HG03571 (cell line): ENCODE measurements around the gene SIRT4.
A peak's percentile ranks its signal among the peaks of the same experiment; 100 is the strongest.
"Not testable (repeated sequence)": the region's sequence is repeated elsewhere in the genome, so short reads cannot be mapped to it uniquely, and the experiment has no call there.

Experiments used
- ATAC-seq: cut with Tn5 transposase; IDR thresholded peaks from one replicate; pipeline ENCODE4 v1.9.1; 2021; ENCODE audit not compliant: unreplicated experiment

SIRT4 gene, protein sequence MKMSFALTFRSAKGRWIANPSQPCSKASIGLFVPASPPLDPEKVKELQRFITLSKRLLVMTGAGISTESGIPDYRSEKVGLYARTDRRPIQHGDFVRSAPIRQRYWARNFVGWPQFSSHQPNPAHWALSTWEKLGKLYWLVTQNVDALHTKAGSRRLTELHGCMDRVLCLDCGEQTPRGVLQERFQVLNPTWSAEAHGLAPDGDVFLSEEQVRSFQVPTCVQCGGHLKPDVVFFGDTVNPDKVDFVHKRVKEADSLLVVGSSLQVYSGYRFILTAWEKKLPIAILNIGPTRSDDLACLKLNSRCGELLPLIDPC

DNA sequence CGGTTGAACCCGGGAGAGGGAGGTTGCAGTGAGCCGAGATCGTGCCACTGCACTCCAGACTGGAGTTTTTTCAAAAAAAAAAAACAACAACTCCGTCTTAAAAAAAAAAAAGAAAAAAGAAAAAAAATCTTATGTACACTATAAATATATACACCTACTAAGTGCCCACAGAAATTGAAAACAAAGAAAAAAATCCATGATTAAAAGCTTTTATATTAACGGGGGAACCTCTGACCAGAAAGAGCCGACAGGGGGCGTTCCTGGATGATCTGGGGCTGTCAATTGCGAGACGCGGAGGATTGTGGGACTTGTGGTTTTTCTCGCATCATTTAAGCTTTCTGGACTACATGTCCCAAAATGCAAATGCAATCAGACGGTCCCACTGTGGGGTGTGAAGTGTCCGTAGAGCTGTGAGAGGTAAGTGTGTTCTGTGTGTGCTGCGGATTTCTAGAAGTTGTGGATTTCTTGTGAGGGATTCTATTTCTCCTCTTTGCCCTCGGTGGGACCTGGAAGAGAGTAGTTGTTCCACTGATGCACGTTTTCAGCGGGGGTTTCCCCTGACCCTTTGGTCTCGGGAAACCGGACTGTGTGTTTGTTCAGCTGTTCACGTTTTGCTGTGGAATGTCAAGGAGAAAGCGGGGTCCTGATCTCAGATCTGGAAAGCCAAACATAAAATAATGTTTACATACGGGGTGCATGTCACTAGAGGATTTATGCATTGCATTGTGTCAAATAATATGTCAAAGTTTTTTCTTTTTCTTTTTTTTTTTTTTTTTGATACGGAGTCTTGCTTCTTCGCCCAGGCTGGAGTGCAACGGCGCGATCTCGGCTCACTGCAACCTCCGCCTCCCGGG lies at the start of gene SIRT4:
SIRT4 (plus strand) TSS at position 360 of the 854 bp plus-strand sequence. CDS start 1,241 bp downstream, outside the sequence.
- peak; percentile 94 for ATAC-seq

- ATAC-seq: not testable (repeated sequence)
Observed at GRCh38 chr12:120253313-120253712, 48.8 kb upstream of the SIRT4 start.

DNA sequence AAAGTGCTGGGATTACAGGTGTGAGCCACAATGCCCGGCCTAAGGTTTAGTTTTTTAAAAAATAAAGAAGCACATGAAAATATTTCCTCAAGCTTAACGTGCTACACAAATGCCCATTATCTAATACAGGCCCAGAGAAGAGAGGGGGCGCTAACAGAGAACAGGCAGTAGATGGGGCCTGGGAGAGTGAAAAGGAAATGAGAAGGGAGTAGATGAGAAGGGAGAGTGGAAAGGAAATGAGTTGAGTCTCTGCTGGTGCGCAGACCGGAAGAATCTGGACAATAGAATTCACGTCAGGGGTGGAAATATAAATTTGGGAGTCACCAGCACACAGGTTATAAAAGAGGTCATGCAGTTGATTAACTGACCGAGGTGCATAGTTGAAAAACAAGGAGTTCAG lies 47.3 kb upstream of the SIRT4 start:
- no peak for ATAC-seq

GRCh38 chr12:120257041-120257821 lies 44.9 kb upstream of the SIRT4 start:
- no peak for ATAC-seq

- ATAC-seq: no peak
Observed at GRCh38 chr12:120258323-120258896, 43.7 kb upstream of the SIRT4 start.

DNA sequence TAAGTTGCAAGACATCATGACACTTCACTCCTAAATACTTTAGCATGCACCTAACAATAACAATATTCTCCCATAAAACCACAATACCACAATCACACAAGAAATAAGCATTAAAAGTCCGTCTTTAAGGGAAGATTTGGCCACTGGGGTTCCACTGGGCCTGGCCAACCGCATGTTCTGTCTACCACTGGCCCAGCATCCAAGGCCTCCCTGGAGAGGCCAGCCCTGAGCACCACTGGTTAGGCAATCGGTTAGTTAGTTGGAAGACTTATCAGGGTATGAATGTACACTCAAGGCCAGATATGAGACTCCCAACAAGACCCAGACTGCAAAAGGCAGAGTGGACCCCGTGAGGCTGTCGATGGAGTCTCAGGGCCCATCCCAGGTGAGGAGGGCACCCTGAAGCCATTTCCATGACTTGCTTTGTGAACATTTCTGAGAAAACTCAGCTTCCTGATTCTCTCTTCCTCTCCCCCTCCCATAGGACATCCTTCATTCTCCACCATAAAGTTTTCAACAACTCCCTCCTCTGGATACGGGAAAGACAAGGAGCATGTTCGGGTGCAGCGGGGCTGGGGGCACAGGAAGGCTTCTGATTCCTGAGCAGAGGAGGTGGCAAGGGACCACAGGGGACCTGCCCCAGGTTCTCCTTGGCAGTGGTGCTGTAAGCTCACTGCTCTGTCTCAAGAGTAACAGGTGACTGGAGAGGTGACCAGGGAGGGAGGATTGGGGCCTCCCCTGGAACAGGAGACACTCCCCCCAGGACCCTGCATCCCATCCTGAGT lies 42.5 kb upstream of the SIRT4 start:
- no peak for ATAC-seq

DNA sequence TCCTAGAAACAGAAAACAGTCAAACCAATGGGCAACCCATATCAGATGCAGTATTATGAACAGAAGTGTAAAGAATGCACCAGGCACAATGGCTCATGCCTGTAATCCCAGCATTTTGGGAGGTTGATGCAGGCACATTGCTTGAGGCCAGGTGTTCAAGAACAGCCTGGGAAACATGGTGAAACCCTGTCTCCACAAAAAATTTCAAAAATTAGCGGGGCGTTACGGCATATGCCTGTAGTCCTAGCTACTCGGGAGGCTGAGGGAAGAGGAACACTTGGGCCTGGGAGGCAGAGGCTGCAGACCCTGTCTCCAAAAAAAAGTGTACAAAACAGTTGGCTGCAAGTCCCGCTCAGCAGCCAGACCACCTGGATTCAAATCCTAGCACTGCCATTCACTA lies 41.5 kb upstream of the SIRT4 start:
- no peak for ATAC-seq

GRCh38 chr12:120261951-120262851 lies 39.9 kb upstream of the SIRT4 start:
- no peak for ATAC-seq

DNA sequence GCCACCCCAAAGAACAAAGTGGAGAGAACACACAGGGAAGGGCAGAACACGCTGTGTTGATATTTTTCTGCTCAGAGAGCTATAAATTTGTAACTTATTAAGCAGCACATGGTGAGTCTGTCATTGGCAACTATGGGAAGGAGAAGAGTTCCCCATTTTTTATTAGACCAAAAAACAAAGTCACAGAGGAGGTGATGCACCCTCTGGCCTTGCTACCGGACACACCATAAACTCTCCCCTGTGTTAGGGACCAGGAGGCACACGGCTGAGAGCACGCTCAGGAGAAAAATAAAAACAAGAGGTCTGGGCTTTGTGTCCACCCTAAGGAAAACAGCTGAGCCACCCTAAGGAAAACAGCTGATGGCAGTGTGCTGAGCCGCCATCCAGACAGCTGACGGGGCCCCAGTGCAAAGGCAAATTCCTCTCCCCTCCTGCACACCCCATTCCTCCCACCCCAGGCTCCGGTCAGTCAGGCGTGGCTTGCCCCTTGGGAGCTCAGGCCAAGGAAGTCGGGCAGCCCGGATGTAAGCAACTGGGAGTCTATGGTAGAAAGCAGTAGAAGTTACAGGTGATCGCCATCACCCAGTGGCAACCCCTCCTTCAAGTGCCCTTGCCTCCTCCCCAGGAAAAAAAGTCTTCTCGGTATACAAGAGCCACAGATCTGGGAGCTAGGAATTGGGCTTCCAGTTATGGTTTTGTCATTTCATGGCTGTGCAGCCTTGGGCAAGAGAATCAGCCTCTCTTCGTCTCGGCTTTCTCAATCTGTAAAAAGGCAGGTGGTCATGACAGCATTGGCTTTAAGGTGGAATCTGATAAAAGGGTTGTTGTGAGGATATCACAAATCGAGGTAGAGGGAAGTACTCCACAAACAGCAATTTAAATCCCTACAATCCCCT lies 39.0 kb upstream of the SIRT4 start:
- no peak for ATAC-seq

GRCh38 chr12:120263748-120264085 lies 38.4 kb upstream of the SIRT4 start:
- ATAC-seq: no peak

GRCh38 chr12:120264086-120264903 lies 37.8 kb upstream of the SIRT4 start:
- no peak for ATAC-seq

DNA sequence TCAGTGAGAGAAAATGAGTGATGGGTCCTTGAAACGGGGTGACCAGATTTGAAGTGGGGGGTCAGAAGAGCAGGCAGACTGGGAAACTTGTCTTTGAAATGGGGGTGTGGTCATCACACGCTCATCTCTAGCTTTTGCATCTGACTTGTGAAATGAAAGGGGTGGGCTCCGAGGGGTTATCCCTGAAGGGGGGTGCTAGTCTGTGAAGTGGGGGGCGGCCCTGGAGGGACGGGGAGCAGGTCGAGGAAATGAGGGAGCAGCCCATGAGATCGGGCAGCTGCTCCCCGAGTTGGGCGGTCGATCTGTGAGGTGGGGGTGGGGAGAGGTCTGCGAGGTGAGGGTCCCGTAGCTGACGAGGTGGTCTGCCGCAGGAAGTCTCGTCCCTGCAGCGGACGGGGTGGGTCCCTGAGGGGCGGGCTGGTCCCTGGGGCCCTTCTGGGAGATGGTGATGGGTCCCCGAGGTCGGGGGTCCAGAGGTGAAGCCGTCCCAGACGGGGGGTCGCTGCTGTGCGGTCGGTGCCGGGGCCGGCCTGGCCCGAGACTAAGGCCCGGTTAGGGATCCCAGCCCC lies 37.1 kb upstream of the SIRT4 start:
- ATAC-seq: no peak

DNA sequence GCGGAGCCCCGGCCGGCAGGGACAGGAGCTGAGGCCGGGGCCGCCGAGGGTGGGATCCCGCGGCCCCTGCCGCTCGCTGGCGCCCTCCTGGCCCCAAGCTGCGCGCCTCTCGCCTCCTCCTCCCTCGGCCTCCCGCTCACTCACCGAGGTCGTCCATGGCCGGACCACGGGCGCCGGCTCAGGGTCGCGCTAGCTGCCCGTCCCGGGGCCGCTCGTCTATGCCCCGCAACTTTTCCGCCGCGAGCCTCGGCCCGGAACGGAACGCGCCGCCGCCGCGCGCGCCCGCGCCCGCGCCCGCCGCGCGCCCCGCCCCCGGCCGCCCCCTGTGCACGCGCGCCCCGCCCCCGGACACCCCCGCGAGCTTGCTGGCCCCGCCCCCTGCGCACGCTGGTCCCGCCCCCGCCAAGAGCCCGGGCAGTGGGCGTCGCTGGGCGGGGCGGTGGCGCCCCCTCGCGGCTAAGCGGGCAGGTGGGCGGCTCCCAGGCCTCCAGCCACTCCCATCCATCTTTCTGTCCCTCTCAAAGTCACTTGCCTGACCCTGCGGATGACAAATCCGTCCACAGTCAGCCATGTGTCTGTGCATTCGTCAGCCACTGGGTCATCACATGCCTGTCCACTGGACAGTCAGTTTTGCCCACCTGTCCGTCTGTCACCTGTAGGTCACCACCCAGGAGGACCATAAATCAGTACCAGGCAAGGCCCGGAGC lies 36.5 kb upstream of the SIRT4 start, which contains the start of gene PXN:
PXN (minus strand) TSS at position 258 of the 707 bp plus-strand sequence; CDS start at position 157, 101 bp downstream.
- peak; percentile 71 for ATAC-seq

DNA sequence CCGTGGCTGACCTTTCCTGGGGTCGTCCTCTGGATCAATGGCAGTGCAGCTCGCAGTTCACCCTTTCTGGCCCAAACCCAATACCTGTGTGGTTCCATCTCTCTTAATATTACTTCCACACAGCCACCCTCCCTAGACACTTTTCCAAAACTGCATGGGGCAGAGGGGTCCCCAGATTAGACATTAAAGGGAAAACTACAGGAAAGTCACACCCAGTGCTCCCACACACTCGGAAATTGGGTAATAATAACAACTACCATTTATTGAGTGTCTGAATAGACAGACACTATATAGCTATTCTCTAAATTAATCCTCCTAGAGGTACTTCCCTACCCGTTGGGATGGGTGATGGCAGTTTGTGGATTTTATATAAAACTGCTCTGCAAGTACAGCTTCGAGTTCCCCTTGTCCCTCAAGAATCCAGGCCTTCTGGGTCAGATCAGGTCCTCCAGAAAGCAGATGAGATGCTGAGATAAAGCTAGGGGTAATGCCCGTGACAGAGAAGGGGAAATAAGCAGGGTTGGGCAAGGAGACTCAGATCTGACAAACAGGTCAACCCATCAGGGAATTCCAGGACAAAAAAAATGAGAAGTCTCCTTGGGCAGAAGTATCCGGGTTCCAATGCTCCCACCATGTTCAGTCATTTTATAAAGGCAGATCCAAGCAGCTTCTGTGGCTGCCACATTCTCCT lies 35.8 kb upstream of the SIRT4 start:
- no peak for ATAC-seq

DNA sequence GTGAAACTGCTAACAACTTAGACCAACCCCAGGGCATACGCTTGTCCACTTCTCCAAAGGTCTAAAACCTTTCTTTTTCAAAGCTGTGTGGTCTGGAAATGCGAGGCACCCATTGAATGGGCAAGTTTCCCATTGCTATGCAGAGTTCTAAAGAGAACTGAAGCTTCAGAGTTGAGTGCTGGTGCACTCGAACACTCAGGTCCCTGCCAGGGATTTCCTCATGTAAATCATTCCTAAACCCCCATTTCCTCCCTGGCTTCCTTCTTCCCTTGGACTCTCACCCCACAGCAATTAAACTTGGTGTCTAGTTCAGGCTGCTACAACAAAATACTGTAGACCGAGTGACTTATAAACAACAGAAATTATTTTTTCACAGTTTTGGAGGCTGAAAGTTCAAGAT lies 34.4 kb upstream of the SIRT4 start:
- no peak for ATAC-seq

- no peak for ATAC-seq
Observed at GRCh38 chr12:120276734-120277133, 25.4 kb upstream of the SIRT4 start.
